Bronchial epithelial cell (primary cell): ENCODE results near the gene LRRC75A. TPM values are rescaled to one million over a fixed set of nuclear protein-coding genes. Genes with fewer than 3 reads are reported as not detected.

Experiments
- DNase-seq: peaks from one replicate; pipeline ENCODE4 v3.0.0-alpha.2; 2010; ENCODE audit warnings: low read depth
- FAIRE-seq: peaks from 2 replicates; lab custom pipeline; 2011; peaks lifted over from hg19 to GRCh38; lab: Jason Lieb, UNC
- H3K27me3 ChIP-seq: 2 replicates; pipeline ENCODE4 v1.5.1; 2011; ENCODE audit warnings: low read length; ENCODE audit not compliant: control insufficient read depth, insufficient read depth
- H3K36me3 ChIP-seq: 2 replicates; pipeline ENCODE4 v1.5.1; 2011; ENCODE audit warnings: low read length; ENCODE audit not compliant: control insufficient read depth, insufficient read depth
- H3K4me3 ChIP-seq: 2 replicates; pipeline ENCODE4 v1.5.1; 2011; ENCODE audit warnings: mild to moderate bottlenecking, low read depth, low read length, control low read depth
- total RNA-seq: library from RNA; depleted of rRNA; stranded (reverse); fragments of >200 nt; gene quantifications from 2 replicates; pipeline ENCODE4 v1.2.1, GENCODE V29; 2014
- TF ChIP-seq, protein P1 (sequence below): IDR thresholded peaks from 2 replicates; pipeline ENCODE4 v1.5.1; 2011; ENCODE audit warnings: mild to moderate bottlenecking, moderate library complexity, low read length, control low read depth, inconsistent platforms; ENCODE audit not compliant: insufficient read depth, severe bottlenecking

The LRRC75A gene
- total RNA-seq, 1 donor from 2014 or later = not detected

DNA sequence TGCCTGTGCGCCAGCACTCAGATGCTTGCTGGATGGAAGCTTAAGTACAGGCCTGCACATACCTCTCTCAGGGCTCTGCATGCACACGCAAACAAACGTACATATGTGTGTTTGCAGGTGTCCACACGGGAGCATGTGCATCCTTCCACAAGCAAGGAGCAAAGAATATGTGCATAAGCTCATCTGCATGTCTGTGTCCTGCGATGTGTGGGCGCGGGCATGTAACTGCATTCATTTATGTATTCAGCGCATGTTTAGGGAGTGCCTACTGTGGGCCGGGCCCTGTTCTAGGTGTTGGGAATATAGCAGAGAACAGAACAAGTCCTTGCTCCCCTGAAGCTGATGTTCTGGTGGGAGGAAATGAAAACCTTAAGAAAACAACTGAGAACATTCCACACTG is 62.9 kb downstream of the LRRC75A start:
- H3K36me3 ChIP-seq = no peaks in the 10 kb centered on the region
- H3K4me3 ChIP-seq = no peak overlapping the region
- no peaks in the 10 kb centered on the region for H3K27me3 ChIP-seq
- FAIRE-seq (peak; percentile 52), DNase-seq (no peak)
- TF ChIP-seq, protein P1, sequence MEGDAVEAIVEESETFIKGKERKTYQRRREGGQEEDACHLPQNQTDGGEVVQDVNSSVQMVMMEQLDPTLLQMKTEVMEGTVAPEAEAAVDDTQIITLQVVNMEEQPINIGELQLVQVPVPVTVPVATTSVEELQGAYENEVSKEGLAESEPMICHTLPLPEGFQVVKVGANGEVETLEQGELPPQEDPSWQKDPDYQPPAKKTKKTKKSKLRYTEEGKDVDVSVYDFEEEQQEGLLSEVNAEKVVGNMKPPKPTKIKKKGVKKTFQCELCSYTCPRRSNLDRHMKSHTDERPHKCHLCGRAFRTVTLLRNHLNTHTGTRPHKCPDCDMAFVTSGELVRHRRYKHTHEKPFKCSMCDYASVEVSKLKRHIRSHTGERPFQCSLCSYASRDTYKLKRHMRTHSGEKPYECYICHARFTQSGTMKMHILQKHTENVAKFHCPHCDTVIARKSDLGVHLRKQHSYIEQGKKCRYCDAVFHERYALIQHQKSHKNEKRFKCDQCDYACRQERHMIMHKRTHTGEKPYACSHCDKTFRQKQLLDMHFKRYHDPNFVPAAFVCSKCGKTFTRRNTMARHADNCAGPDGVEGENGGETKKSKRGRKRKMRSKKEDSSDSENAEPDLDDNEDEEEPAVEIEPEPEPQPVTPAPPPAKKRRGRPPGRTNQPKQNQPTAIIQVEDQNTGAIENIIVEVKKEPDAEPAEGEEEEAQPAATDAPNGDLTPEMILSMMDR = no peak

DNA sequence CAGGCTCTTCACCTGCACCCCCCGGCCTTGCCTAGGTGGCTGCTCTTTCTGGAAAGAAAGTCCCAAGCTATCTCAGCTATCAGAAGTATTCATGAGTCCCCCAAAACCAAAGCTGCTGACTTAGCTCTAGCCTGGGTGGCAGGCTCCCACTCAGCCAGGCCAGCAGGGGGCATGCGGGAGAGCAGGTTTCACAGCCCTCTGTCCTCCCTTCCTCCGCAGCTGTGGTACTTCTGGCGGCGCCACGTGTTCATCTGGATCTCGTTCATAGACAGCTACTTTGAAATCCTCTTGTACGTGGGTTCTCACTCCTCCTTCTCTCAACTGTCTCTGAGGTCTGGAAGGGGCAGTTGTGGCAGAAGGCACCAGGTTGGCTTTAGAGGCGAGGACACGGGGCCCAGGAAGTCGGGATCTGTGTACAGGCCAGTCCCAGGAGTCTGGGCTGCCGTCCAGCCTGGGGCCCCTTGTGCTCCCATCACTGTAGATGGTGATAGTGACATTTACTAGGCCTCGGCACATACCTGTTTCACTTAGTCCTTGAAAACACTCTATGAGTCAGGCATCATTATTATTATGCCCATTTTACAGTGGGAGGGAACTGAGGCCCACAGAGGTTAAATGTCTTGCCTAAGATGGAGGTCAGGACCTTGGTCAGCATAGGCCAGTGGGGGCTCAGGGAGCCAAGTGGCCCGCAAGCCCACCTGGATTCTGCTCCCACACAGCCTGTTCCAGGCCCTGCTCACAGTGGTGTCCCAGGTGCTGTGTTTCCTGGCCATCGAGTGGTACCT is 63.7 kb downstream of the LRRC75A start:
- H3K27me3 ChIP-seq = no peaks in the 10 kb centered on the region
- FAIRE-seq (peak; percentile 50), DNase-seq (peak; percentile 39)
- no peak overlapping the region for H3K4me3 ChIP-seq
- H3K36me3 ChIP-seq = no peaks in the 10 kb centered on the region
- TF ChIP-seq, protein P1 = peak; percentile 83

DNA sequence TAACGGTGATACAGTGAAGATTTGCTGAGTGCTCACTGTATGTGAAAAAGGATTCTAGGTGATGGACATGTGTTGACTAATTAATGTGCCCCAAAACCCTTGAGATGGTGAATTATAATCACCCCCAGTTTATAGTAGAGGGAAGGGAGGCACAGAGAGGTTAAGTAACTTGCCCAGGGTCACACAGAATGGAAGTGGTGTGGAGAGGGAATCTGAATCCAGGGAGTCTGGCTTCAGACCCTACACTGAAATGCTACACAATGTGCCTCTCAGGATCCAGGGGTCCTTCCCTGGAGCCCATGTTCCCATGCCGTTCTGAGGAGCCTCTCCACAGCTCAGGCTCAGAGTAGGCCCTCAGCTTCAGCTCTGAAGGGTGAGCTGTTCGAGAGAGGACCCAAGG is 65.0 kb downstream of the LRRC75A start:
- DNase-seq (no peak), FAIRE-seq (no peak)
- H3K27me3 ChIP-seq = no peaks in the 10 kb centered on the region
- TF ChIP-seq, protein P1 = no peak
- no peaks in the 10 kb centered on the region for H3K36me3 ChIP-seq
- no peak overlapping the region for H3K4me3 ChIP-seq

DNA sequence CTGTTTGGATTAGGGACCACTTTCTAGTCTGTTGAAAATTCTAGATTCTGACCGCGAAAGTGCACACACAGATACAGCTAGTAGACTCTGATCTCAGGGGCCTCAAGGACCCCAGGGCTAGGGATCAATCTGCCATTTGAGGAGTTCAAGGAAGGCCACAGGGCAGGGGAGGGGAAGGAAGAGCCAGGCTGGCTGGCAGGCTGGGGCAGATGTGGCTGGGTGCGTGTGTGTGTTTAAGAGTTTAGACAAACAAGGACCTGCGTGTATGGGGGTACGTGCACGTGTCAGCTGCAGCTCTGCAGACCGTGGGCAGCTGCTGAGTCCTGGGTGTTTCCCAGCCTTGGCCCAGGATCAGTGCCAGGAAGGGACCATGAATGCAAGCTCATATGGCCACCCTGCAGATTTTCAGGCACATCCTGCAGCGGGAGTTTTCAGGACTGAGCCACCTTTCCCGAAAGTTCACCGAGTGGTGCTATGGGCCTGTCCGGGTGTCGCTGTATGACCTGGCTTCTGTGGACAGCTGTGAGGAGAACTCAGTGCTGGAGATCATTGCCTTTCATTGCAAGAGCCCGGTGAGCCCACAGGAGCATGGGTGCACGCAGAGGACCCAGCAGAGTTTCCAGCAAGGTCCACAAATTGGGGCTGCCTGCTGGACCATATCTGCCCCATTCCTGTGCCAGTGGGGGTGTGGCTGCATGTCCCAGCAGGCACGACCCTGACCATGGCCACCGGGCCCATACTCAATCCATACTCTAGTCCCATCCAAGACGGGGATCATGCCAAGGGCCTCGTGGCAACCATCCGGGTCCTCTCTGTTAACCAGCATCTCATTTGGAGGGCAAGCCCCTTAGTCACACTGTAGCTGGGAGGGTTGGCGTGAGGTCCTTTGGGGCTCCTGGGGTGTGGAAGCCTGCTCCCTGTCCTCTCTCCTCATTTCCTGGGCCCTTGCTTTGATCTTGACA is 66.0 kb downstream of the LRRC75A start:
- TF ChIP-seq, protein P1 = no peak
- no peaks in the 10 kb centered on the region for H3K36me3 ChIP-seq
- no peak for DNase-seq
- no peaks in the 10 kb centered on the region for H3K27me3 ChIP-seq
- H3K4me3 ChIP-seq = no peak overlapping the region
- FAIRE-seq = no peak

DNA sequence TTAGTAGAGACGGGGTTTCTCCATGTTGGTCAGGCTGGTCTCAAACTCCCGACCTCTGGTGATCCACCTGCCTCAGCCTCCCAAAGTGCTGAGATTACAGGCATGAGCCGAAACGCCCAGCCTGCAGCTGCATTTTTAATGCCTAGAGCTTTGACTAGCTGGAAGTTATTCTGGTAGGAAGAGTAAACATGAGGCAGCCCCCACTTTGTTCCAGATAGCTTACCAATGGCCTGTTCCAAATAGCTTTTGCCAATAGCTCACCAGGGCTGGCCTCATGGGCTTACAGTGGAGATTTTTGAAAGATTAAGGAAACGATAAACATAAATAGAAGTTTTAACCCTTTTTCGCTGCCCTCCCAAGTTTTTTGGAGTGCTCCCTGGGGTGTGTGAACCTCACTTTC is 66.8 kb downstream of the LRRC75A start:
- Histone ChIP-seq H3K4me3 (no peak overlapping the region), H3K36me3 (no peaks in the 10 kb centered on the region), H3K27me3 (no peaks in the 10 kb centered on the region)
- no peak for FAIRE-seq
- no peak for DNase-seq
- TF ChIP-seq, protein P1 = no peak
